AG04450 (cell line): ENCODE measurements around the gene CCDC57. TPM values are rescaled to one million over a fixed set of nuclear protein-coding genes. Genes with fewer than 3 reads are reported as not detected.

Source experiments
- CTCF ChIA-PET: fragments of 300-600, 350-600 bp; formaldehyde crosslinking; extraction: SDS; loops from one replicate; lab custom pipeline; 2022; ENCODE audit warnings: antibody characterized with exemption, inconsistent platforms; lab: Charles Lee
- POLR2A ChIA-PET: fragments of 350-600 bp; formaldehyde crosslinking; extraction: SDS; loops from one replicate; lab custom pipeline; 2021; ENCODE audit warnings: antibody characterized with exemption, inconsistent platforms; lab: Yijun Ruan, JAX
- DNase-seq: peaks from one replicate; pipeline ENCODE4 v3.0.0-alpha.2; 2011; ENCODE audit warnings: low read depth, low spot score
- H3K27ac ChIP-seq: one replicate; pipeline ENCODE4 v1.5.1; 2012; ENCODE audit warnings: low read depth, low read length, control low read depth
- H3K27me3 ChIP-seq: one replicate; pipeline ENCODE4 v1.6.0; 2012; ENCODE audit warnings: low read length; ENCODE audit not compliant: control insufficient read depth, insufficient read depth
- H3K4me3 ChIP-seq: 2 replicates; pipeline ENCODE4 v1.5.1; 2011; ENCODE audit warnings: mild to moderate bottlenecking, low read depth, low read length, control low read depth
- H3K9me3 ChIP-seq: 2 replicates; pipeline ENCODE4 v1.5.1; 2012; ENCODE audit warnings: low read length; ENCODE audit not compliant: control insufficient read depth, insufficient read depth
- polyA plus RNA-seq: library from polyadenylated mRNA; depleted of rRNA; stranded (reverse); fragments of >200 nt; gene quantifications from 2 replicates; pipeline ENCODE4 v1.2.3, GENCODE V29; 2011
- TF ChIP-seq, protein P1 (sequence below): IDR thresholded peaks from 2 replicates; pipeline ENCODE4 v1.5.1; 2011; ENCODE audit warnings: low read depth, low read length, control low read depth, inconsistent platforms

The CCDC57 gene
- polyA plus RNA-seq, 1 experiment = 11.1 TPM

DNA sequence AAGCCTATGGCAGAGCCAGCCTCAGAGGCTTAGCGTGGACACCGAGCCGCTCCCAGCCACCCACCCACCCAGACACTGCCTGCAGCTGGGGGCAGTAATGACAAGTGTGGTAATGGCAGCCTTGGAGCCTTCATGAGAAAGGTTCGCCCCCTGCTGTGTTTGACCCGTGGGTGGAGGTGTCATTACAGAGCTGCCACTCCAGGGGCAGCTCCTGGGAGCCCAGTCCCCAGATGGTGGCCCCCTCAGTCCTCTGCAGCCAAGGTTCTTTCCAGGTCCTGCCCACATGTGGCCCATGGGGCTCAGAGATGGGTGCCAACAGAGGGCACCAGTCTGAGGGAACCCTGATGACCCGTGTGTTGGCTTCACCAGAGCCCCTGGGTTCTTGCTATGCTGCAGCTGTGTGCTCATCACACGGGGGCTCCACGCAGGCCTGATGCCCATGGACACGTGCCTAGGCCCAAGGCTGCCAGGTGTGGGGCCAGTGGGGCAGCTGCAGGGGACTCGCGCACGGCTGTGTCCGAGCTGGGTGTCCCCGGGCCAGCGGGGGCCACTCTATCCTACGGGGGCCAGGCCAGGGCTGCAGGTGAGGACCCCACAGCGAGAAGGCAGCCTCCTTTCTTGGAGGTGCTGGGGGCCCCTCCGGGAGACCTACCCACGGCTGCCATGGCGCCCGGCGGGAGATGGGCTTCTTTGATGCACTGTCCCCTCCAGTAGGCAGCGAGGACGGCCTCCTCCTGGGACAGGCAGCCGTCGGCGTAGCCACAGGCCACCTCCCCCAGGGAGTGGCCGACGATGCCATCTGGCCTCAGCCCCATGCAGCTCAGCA lies 122.7 kb downstream of the CCDC57 start:
- TF ChIP-seq, protein P1, sequence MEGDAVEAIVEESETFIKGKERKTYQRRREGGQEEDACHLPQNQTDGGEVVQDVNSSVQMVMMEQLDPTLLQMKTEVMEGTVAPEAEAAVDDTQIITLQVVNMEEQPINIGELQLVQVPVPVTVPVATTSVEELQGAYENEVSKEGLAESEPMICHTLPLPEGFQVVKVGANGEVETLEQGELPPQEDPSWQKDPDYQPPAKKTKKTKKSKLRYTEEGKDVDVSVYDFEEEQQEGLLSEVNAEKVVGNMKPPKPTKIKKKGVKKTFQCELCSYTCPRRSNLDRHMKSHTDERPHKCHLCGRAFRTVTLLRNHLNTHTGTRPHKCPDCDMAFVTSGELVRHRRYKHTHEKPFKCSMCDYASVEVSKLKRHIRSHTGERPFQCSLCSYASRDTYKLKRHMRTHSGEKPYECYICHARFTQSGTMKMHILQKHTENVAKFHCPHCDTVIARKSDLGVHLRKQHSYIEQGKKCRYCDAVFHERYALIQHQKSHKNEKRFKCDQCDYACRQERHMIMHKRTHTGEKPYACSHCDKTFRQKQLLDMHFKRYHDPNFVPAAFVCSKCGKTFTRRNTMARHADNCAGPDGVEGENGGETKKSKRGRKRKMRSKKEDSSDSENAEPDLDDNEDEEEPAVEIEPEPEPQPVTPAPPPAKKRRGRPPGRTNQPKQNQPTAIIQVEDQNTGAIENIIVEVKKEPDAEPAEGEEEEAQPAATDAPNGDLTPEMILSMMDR = no peak
- DNase-seq = no peak
- Histone ChIP-seq H3K27ac (no peak overlapping the region), H3K4me3 (no peak overlapping the region), H3K27me3 (no peaks in the 10 kb centered on the region), H3K9me3 (no peaks in the 10 kb centered on the region; the same call in 1 of the 2 replicates)
- ChIA-PET POLR2A (no interaction called here), CTCF (no interaction called here)

DNA sequence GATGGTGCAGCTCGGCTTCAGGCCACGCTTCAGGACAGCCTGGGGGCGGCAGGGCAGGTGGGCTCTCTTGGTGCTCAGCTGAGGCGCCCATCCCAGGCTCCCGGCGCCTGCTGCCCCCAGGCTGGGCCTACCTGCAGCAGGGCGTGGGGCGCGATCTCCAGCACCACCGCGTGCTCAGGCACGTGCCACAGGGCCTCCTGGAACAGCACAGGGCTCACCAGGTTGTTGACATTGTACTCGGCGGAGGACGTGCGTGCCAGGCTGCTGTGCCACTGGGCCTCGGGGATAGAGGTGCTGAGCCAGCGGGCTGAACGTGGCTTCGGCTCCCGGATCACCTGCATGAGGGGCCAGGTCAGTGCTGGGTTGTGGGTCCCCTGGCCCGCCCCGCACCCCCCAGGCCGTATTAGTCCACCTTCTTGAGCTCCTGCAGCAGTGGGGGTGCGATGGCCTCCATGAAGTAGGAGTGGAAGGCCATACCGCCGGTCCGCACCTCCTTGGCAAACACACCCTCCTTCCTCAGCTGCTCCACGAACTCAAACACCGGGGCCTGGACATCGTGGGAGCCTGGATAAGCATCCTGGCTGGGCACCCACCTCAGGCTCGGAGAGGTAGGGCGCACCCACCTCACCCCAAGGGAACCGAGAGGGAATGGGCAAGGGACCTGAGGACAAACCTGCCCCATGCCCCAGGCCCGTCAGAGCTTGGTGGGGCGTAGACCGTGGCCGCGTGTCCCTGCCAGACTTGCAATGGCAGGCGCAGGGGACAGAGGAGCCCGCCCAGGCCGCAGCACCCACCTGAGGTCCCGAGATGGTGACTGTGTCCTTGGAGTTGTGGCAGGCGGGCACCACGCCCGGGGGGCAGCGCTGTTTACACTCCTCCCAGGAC lies 123.6 kb downstream of the CCDC57 start:
- Histone ChIP-seq H3K27ac (no peak overlapping the region), H3K27me3 (no peaks in the 10 kb centered on the region), H3K9me3 (no peaks in the 10 kb centered on the region; the same call in 1 of the 2 replicates), H3K4me3 (no peak overlapping the region)
- DNase-seq = no peak
- TF ChIP-seq, protein P1 = no peak
- CTCF ChIA-PET = no interaction called here
- POLR2A ChIA-PET = interaction anchor here (1.0 kb wide), 1 partner anchor 9 kb away, joined by 4 read pairs; the partner anchor contains the start of gene FASN

DNA sequence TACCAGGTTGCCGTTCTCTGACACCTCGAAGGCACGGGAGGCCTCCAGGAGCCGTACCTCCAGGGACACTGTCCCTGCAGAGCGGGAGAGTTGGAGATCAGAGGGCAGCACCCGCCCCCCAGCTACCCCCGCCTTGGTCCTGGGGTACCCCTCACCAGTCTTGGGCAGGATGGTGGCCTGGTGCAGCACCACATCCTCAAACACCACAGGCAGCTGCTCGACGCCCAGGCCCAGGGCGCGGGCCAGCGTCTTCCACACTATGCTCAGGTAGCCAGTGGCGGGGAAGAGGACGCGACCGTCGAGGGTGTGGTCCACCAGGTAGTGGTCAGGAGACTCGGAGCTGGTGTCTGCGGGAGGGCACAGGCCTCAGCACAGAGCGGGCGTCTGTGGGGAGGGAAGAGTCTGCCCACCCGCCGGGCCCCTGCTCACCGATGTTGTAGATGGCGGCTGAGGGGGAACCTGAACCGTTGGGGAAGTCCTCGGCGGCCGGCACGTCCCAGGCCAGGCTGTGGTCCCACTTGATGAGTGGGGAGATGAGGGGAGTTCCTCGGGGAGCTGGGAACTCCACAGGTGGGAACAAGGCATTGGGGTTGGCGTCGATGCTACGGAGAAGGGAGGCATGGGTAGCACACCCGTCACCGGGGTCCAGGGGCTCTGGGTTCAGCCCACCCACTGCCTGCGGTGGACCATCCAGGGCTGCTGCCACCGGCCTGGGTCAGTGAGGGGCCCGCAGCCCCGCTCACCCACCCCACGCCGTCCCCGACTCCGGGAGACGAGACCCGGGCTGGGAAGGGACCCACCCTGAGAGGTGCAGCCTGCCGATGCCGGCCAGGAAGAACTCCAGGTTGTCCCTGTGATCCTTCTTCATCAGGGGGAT lies 124.4 kb downstream of the CCDC57 start:
- ChIA-PET CTCF (no interaction called here), POLR2A (interaction anchor here (1.0 kb wide), 1 partner anchor 10 kb away, joined by 4 read pairs; the partner anchor contains the start of gene FASN)
- H3K27ac ChIP-seq = no peak overlapping the region
- no peaks in the 10 kb centered on the region for H3K27me3 ChIP-seq
- H3K9me3 ChIP-seq = no peaks in the 10 kb centered on the region; the same call in 1 of the 2 replicates
- no peak overlapping the region for H3K4me3 ChIP-seq
- TF ChIP-seq, protein P1 = no peak
- DNase-seq = no peak

DNA sequence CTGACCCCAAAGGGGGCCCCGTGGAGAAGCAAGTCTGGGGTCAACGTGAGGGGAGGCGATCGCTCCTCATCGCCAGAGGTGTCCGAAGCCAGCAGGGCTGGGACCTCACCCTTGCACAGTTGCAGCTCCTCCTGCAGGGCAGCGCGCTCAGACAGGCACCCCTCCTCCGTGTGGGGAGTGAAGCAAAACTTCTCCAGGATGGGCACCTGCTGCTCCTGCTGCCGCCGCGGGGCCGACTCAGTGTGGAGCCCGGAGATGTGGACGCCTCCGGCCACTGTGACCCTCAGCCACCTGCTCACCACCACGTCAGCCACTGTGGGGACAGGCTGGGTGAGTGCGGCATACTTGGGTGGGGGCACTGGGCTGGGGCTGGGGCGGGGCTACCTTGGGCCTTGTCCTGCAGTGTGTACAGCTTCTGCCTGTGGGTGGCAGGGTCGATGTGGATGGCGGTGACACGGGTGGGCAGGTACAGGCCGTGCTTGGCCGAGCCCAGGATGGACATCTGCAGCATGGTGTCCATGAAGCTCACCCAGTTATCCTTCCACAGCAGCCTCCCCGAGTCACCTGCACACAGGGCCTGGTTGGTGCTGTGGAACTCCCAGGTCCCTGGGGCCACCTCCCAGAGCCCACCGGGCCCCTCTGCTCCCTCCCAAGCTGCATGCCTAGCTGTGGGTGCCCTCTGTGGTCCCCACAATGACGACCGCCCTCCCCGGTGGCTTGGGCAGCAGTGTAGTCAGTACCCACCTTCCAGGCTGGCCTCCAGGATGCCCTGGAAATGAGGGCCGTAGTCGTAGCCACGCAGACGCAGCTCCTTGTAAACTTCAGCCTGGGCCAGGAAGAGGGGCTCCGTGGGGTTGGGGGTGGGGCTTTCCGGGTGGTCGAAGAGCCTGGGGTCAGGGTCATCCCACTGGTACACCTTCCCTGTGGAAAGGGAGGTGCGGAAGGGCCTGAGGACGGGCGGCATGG lies 125.4 kb downstream of the CCDC57 start:
- DNase-seq = no peak
- POLR2A ChIA-PET = no interaction called here
- CTCF ChIA-PET = no interaction called here

More for the DNA sequence above, 125.4 kb downstream of the CCDC57 start:
- H3K27ac ChIP-seq = no peak overlapping the region
- no peak overlapping the region for H3K4me3 ChIP-seq
- H3K27me3 ChIP-seq = no peaks in the 10 kb centered on the region
- TF ChIP-seq, protein P1 = no peak
- no peaks in the 10 kb centered on the region; the same call in 1 of the 2 replicates for H3K9me3 ChIP-seq
